ENCODE measurements around the gene ATP5IF1. TPM values are rescaled to one million over a fixed set of nuclear protein-coding genes. Genes with fewer than 3 reads are reported as not detected.
A peak's percentile ranks its signal among the peaks of the same experiment; 100 is the strongest.

Gene ATP5IF1
- total and polyA plus RNA-seq, 9 of the 15 experiments (the other 6 are each of a cell fraction or from before 2014, with no cell fraction given), result 292 to 1,422 (median 388) TPM

DNA sequence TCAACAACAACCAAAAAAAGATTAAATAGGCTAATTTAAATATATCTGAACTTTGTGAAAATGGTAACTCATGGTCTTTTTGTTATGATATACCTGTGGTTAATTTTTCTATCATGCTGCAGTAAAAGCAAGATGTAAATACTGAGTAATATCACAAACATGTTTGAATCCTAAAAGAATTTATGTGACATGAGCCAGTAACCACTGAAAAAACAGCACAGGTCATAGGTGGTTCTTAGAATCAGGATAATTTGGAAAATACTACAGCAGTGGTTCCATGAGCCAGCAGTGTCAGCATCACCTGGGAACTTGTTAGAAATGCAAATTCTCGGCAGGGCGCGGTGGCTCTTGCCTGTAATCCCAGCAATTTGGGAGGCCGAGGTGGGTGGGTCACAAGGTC, 4.1 kb downstream of the ATP5IF1 start:
- CTCF ChIA-PET (ENCODE audit: low intra/inter-chr PET ratio), result no interaction called here
- in situ Hi-C loops (cut with MboI), result no loop called here
- H3K4me3 ChIP-seq, result no peak overlapping the region

DNA sequence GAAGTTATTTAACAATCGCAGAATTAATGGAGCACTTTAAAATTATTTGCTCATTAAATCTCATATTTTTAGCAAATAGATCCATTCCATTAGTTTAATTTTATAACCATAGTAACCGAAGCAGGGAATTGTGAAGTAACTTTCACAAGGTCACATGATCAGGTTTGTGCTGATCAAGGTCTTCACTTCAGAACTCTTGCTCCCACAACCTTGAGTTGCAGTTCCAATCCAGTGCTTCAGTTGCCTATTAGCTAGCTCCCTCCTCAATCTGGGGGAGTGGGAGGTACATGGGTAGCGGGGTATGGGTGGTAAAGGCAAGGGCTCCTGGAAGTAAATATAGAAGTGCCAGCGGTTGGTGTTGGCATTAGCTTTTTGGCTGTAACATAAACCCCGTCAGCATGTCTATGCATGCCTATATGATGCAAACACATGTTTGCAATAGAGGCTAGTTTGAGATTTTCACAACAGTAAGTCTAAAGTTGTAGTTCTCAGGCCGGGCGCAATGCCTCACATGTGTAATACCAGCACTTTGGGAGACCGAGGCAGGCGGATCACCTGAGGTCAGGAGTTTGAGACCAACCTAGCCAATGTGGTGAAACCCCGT, 5.8 kb downstream of the ATP5IF1 start:
- Histone ChIP-seq H3K36me3 (ENCODE audit: control insufficient read depth, insufficient read depth, low read length) (peaks cover 20% of the 10 kb centered on the region), H3K4me2 (ENCODE audit: insufficient read depth, low read length) (no peak overlapping the region), H3K9me1 (ENCODE audit: control insufficient read depth, insufficient read depth, low read length) (no peaks in the 10 kb centered on the region), H3K79me2 (ENCODE audit: control insufficient read depth, insufficient read depth, low read length) (peaks cover 22% of the 10 kb centered on the region), H4K20me1 (replicated peaks; ENCODE audit: control insufficient read depth, insufficient read depth, low read length) (0 out of 2 replicates have a peak, but pooled peaks cover 6% of the 10 kb centered on the region), H3K4me1 (replicated peaks in 1 of 2; ENCODE audit: control insufficient read depth in 2 of 2, insufficient read depth in 2 of 2, low read length in 2 of 2) (peaks cover 0 to 28% of the 10 kb centered on the region in 2 experiments; a peak in 4 of 5 replicates), H3K9me3 (replicated peaks; ENCODE audit: control insufficient read depth, insufficient read depth, low read depth, low read length) (no peaks in the 10 kb centered on the region), H3K4me3 (no peak overlapping the region), H3K9ac (ENCODE audit: insufficient read depth in 1 of 2, low read depth in 2 of 2, low read length in 2 of 2) (no peak overlapping the region), H3K27ac (ENCODE audit: extremely low read depth, low read depth, low read length) (no peak overlapping the region), H3K27me3 (ENCODE audit: control insufficient read depth in 2 of 2, insufficient read depth in 2 of 2, low read length in 2 of 2) (no peaks in the 10 kb centered on the region), H2AFZ (ENCODE audit: low read depth, low read length) (no peak overlapping the region)
- FAIRE-seq, result no peak
- POLR2A ChIA-PET, result interaction anchor here (0.7 to 10.6 kb wide), 4 partner anchors 21 to 407 kb away, joined by 3 to 245 read pairs (median 4); partner anchors contain the start of genes RNU11 and SESN2
- WGBS (ENCODE audit: insufficient coverage, low coverage, missing lambda C conversion rate), result 89% methylated on average over 10 of the region's 10 CpGs
- BruUV-seq (replicated peaks), result no TSS peak
- in situ Hi-C loops (cut with MboI) (no loop called here), intact Hi-C loops (cut with micrococcal nuclease) (no loop called here)
- TF ChIP-seq ZNF77 (CRISPR knock-in tag; IDR thresholded peaks at IDR 0.05) (no peak), HIVEP1 (CRISPR knock-in tag; IDR thresholded peaks at IDR 0.05) (no peak), RAD51 (IDR thresholded peaks at IDR 0.05; ENCODE audit: borderline replicate concordance, low read depth) (peak; percentile 27; the same call in 1 of the 2 replicates)
- TF ChIP-seq, protein P1, sequence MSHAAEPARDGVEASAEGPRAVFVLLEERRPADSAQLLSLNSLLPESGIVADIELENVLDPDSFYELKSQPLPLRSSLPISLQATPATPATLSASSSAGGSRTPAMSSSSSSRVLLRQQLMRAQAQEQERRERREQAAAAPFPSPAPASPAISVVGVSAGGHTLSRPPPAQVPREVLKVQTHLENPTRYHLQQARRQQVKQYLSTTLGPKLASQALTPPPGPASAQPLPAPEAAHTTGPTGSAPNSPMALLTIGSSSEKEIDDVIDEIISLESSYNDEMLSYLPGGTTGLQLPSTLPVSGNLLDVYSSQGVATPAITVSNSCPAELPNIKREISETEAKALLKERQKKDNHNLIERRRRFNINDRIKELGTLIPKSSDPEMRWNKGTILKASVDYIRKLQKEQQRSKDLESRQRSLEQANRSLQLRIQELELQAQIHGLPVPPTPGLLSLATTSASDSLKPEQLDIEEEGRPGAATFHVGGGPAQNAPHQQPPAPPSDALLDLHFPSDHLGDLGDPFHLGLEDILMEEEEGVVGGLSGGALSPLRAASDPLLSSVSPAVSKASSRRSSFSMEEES (CRISPR knock-in tag; IDR thresholded peaks at IDR 0.05), result peak; percentile 89
- CTCF ChIA-PET (ENCODE audit: low intra/inter-chr PET ratio), result no interaction called here
- no peak for ATAC-seq
- DNase-seq (ENCODE audit: extremely low read depth in 1 of 4, low spot score in 3 of 4), result no peak

More for the DNA sequence above, 4.1 kb downstream of the ATP5IF1 start:
- H4K20me1 ChIP-seq (replicated peaks; ENCODE audit: control insufficient read depth, insufficient read depth, low read length), result 0 out of 2 replicates have a peak, but pooled peaks cover 6% of the 10 kb centered on the region
- peaks cover 5 to 28% of the 10 kb centered on the region in 2 experiments for H3K4me1 ChIP-seq (replicated peaks in 1 of 2; ENCODE audit: control insufficient read depth in 2 of 2, insufficient read depth in 2 of 2, low read length in 2 of 2)
- TF ChIP-seq HDGF (IDR thresholded peaks at IDR 0.05), result no peak
- TF ChIP-seq NONO (IDR thresholded peaks at IDR 0.05; ENCODE audit: low read depth in 2 of 2, low read length in 1 of 2), result no peak
- no peak for DNase-seq (ENCODE audit: extremely low read depth in 1 of 4, low spot score in 3 of 4)
- H3K9me1 ChIP-seq (ENCODE audit: control insufficient read depth, insufficient read depth, low read length), result no peaks in the 10 kb centered on the region
- no peaks in the 10 kb centered on the region for H3K9me3 ChIP-seq (replicated peaks; ENCODE audit: control insufficient read depth, insufficient read depth, low read depth, low read length)
- no peak for FAIRE-seq
- peaks cover 31% of the 10 kb centered on the region for H3K79me2 ChIP-seq (ENCODE audit: control insufficient read depth, insufficient read depth, low read length)
- no peak overlapping the region for H3K4me2 ChIP-seq (ENCODE audit: insufficient read depth, low read length)
- H3K27me3 ChIP-seq (ENCODE audit: control insufficient read depth in 2 of 2, insufficient read depth in 2 of 2, low read length in 2 of 2), result no peaks in the 10 kb centered on the region
- no peak for ATAC-seq
- POLR2A ChIA-PET, result no interaction called here
- no peak overlapping the region for H2AFZ ChIP-seq (ENCODE audit: low read depth, low read length)
- no peak overlapping the region for H3K9ac ChIP-seq (ENCODE audit: insufficient read depth in 1 of 2, low read depth in 2 of 2, low read length in 2 of 2)
- BruUV-seq (replicated peaks), result no TSS peak
- 97% methylated on average over 4 of the region's 4 CpGs for WGBS (ENCODE audit: insufficient coverage, low coverage, missing lambda C conversion rate)
- intact Hi-C loops (cut with micrococcal nuclease), result no loop called here
- H3K27ac ChIP-seq (ENCODE audit: extremely low read depth, low read depth, low read length), result no peak overlapping the region
- H3K36me3 ChIP-seq (ENCODE audit: control insufficient read depth, insufficient read depth, low read length), result peaks cover 20% of the 10 kb centered on the region

Measured in K562 (cell line).